Measurements from ENCODE around the gene HIC1. TPM values are rescaled to one million over a fixed set of nuclear protein-coding genes. Genes with fewer than 3 reads are reported as not detected.

HIC1 gene, protein sequence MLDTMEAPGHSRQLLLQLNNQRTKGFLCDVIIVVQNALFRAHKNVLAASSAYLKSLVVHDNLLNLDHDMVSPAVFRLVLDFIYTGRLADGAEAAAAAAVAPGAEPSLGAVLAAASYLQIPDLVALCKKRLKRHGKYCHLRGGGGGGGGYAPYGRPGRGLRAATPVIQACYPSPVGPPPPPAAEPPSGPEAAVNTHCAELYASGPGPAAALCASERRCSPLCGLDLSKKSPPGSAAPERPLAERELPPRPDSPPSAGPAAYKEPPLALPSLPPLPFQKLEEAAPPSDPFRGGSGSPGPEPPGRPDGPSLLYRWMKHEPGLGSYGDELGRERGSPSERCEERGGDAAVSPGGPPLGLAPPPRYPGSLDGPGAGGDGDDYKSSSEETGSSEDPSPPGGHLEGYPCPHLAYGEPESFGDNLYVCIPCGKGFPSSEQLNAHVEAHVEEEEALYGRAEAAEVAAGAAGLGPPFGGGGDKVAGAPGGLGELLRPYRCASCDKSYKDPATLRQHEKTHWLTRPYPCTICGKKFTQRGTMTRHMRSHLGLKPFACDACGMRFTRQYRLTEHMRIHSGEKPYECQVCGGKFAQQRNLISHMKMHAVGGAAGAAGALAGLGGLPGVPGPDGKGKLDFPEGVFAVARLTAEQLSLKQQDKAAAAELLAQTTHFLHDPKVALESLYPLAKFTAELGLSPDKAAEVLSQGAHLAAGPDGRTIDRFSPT
- 1.2 TPM for polyA plus RNA-seq (2013)

DNA sequence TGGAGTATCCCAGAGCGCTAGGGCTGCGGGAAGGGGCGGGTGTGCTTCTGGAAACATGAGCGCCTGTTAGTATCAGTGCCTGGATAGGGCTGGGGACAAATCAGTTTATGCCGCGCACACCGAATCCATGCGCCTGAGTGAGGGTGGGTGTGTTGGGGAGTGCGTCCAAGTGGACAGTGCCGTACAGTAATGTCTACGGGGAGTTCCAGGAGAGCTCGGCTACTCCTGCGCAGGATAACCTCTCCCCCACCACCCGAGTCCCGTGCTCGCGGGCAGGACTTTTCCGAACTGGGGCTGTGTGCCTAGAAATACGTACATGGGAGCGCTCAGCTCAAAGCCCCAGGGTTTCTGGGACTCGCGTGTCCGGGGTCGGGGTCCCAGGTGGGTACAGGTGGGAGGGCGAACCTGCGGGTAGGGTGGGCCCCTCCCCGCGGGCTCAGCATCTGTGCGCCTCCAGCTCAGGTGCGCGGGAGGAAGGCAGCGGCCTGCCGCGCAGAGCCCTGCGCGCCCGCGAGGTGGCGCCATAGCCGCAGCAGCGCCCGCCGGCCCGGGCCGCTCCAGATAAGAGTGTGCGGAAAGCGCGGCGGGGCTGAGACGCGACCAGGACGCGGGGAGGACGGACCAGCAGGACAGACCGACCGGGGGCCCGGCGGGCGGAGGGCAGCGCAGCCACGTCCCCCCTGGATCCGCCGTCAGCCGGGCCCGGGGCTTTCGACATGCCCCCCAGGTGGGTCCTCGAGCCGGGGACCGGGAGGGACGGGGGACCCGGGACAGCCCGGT lies at the start of gene HIC1:
HIC1 (plus strand) TSS at position 592 of the 780 bp plus-strand sequence. CDS start 1,588 bp downstream, outside the sequence.
- peak in 2 of 3 donors; percentile 71 to 74 for DNase-seq
- POLR2A ChIA-PET = no interaction called here
- Histone ChIP-seq H3K36me3 (ENCODE audit: control insufficient read depth in 4 of 4, insufficient read depth in 4 of 4, low read length in 3 of 4) (no peaks in the 10 kb centered on the region), H3K27ac (ENCODE audit: insufficient read depth in 1 of 2, low read depth in 1 of 2, low read length in 2 of 2, poor library complexity in 1 of 2, severe bottlenecking in 2 of 2) (no peak within 1 kb of the TSS), H3K4me3 (ENCODE audit: control insufficient read depth in 1 of 7, extremely low read depth in 1 of 7, insufficient read depth in 4 of 7, low read depth in 2 of 7, low read length in 6 of 7) (peak within 1 kb of the TSS; percentile 23 to 66 (median 56)), H3K4me1 (ENCODE audit: control extremely low read depth in 1 of 4, control insufficient read depth in 4 of 4, insufficient read depth in 4 of 4, low read length in 3 of 4) (peaks cover 0 to 77% (median 71%) of the 10 kb centered on the region in 4 experiments), H3K9me3 (ENCODE audit: control extremely low read depth in 1 of 5, control insufficient read depth in 4 of 5, insufficient read depth in 2 of 5, low read depth in 1 of 5, low read length in 4 of 5) (no peaks in the 10 kb centered on the region), H3K27me3 (replicated peaks in 2 of 5; ENCODE audit: control insufficient read depth in 4 of 5, insufficient read depth in 5 of 5, low read length in 4 of 5) (peaks cover 0 to 76% (median 21%) of the 10 kb centered on the region in 5 experiments)
- CTCF ChIA-PET = interaction anchor here (0.6 to 6.8 kb wide), 37 partner anchors 9 to 228 kb away, joined by 3 to 108 read pairs (median 5); no protein-coding TSS in a partner anchor
- WGBS (ENCODE audit: insufficient coverage) = under 1% methylated on average over 52 of the region's 72 CpGs

DNA sequence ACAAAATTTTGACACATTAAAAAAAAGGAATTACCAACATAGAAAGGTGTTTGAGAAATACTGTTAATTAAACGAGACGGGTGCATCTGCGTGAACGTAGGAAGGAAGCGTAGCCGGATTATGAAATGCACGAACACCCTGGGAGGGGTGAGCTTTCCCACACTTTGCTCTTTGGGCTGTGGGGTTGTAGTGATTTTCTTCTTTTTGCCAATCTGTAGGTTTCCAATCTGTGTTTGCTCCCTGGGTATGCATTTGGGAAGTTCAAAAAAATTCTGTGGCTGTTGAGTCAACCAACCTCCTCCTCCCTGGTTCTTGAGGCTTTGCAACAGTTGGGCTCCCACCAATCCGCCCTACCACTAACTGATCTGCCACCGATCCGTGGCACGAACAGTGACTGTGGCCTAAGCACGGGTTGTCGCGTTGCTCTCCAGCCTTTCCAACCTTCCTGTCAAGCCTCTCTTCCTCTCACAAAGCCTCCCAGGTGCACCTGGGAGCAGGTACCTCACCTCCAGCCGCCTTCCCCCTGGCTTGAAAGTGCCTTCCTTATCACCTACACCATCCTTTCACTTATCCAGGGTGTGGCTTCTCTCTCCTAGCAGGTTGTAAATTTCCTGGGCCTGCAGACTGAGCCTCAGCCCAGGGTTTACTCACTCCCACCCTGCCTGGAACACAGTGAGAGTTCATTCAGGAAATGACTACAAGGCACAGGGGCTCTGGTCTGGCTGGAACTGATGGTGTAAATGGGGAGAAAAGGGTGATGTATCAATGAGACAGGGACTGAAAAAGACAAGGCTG lies 46.4 kb upstream of the HIC1 start:
- ChIA-PET POLR2A (no interaction called here), CTCF (no interaction called here)
- no peak for DNase-seq
- Histone ChIP-seq H3K4me1 (ENCODE audit: control extremely low read depth in 1 of 4, control insufficient read depth in 4 of 4, insufficient read depth in 4 of 4, low read length in 3 of 4) (peaks cover 0 to 10% (median 3%) of the 10 kb centered on the region in 4 experiments), H3K27me3 (replicated peaks in 2 of 5; ENCODE audit: control insufficient read depth in 4 of 5, insufficient read depth in 5 of 5, low read length in 4 of 5) (peaks cover 0 to 3% (median 0%) of the 10 kb centered on the region in 5 experiments), H3K27ac (ENCODE audit: insufficient read depth in 1 of 2, low read depth in 1 of 2, low read length in 2 of 2, poor library complexity in 1 of 2, severe bottlenecking in 2 of 2) (no peak overlapping the region), H3K4me3 (ENCODE audit: control insufficient read depth in 1 of 7, extremely low read depth in 1 of 7, insufficient read depth in 4 of 7, low read depth in 2 of 7, low read length in 6 of 7) (no peak overlapping the region), H3K36me3 (ENCODE audit: control insufficient read depth in 4 of 4, insufficient read depth in 4 of 4, low read length in 3 of 4) (no peaks in the 10 kb centered on the region), H3K9me3 (ENCODE audit: control extremely low read depth in 1 of 5, control insufficient read depth in 4 of 5, insufficient read depth in 2 of 5, low read depth in 1 of 5, low read length in 4 of 5) (peaks cover 0 to 5% (median 0%) of the 10 kb centered on the region in 5 experiments)
- WGBS (ENCODE audit: insufficient coverage) = 87% methylated on average over 9 of the region's 15 CpGs

GRCh38 chr17:2009737-2010136 lies 45.2 kb upstream of the HIC1 start:
- DNase-seq = no peak
- CTCF ChIA-PET = interaction anchor here (0.7 to 1.8 kb wide), 3 partner anchors 12 to 30 kb away, joined by 3 read pairs; no protein-coding TSS in a partner anchor
- Histone ChIP-seq H3K36me3 (ENCODE audit: control insufficient read depth in 4 of 4, insufficient read depth in 4 of 4, low read length in 3 of 4) (no peaks in the 10 kb centered on the region), H3K4me1 (ENCODE audit: control extremely low read depth in 1 of 4, control insufficient read depth in 4 of 4, insufficient read depth in 4 of 4, low read length in 3 of 4) (peaks cover 0 to 10% (median 3%) of the 10 kb centered on the region in 4 experiments), H3K4me3 (ENCODE audit: control insufficient read depth in 1 of 7, extremely low read depth in 1 of 7, insufficient read depth in 4 of 7, low read depth in 2 of 7, low read length in 6 of 7) (no peak overlapping the region), H3K27me3 (replicated peaks in 2 of 5; ENCODE audit: control insufficient read depth in 4 of 5, insufficient read depth in 5 of 5, low read length in 4 of 5) (peaks cover 0 to 3% (median 0%) of the 10 kb centered on the region in 5 experiments), H3K27ac (ENCODE audit: insufficient read depth in 1 of 2, low read depth in 1 of 2, low read length in 2 of 2, poor library complexity in 1 of 2, severe bottlenecking in 2 of 2) (no peak overlapping the region), H3K9me3 (ENCODE audit: control extremely low read depth in 1 of 5, control insufficient read depth in 4 of 5, insufficient read depth in 2 of 5, low read depth in 1 of 5, low read length in 4 of 5) (peaks cover 0 to 5% (median 0%) of the 10 kb centered on the region in 5 experiments)
- WGBS (ENCODE audit: insufficient coverage) = 98% methylated on average over 10 of the region's 10 CpGs
- POLR2A ChIA-PET = interaction anchor here (0.6 kb wide), 1 partner anchor 46 kb away, joined by 3 read pairs; no protein-coding TSS in a partner anchor

DNA sequence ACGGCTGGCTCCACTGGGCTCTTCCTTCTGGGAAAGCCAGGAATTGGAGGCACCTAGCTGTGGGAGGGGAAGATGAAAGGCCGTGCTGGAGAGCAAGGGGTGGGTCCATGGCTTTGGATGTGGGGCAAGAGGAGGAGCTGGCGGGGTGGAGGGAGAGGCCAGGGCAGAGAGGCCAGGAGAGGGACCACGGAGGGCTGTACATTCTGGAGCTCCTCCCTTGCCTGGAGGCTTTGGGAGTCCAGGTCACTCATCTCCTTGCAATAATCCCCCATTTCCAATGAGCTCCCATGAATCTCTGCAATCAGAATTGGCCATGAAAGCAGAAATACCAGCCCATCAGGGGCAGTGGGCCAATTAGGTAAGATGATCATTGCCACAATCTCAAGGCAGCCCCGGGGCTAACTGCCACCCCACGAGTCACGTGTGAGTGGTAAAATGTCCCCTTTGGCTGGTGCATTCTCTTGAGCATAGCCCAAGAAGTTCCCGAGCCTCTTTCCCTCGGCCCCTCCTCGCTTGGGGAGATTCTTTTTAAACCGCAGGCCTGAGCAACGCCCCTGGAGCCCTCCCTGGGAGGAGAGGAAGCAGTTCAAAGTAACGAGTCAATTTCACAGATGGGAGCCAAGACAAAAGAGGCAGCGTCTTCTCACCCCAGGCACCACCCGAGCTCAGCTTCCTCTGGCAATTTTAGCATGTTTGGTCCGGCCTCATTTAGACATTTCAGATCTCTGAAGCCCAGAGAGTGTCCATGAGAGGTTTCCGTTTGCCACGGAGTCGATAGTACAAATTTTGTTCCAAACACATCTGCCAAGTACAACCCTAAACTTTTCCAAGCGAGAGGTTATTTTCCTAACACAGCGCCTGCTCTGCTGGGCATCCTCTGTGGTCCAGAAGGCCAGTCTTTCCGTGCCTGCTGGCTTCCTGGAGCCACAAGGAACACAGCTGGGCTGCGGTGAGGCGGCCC lies 43.2 kb upstream of the HIC1 start:
- CTCF ChIA-PET = no interaction called here
- peak in 2 of 3 donors; percentile 26 to 42 for DNase-seq
- POLR2A ChIA-PET = interaction anchor here (0.6 kb wide), 1 partner anchor 172 kb away, joined by 3 read pairs; no protein-coding TSS in a partner anchor
- Histone ChIP-seq H3K4me1 (ENCODE audit: control extremely low read depth in 1 of 4, control insufficient read depth in 4 of 4, insufficient read depth in 4 of 4, low read length in 3 of 4) (peaks cover 0 to 10% (median 3%) of the 10 kb centered on the region in 4 experiments), H3K27me3 (replicated peaks in 2 of 5; ENCODE audit: control insufficient read depth in 4 of 5, insufficient read depth in 5 of 5, low read length in 4 of 5) (peaks cover 0 to 3% (median 0%) of the 10 kb centered on the region in 5 experiments), H3K4me3 (ENCODE audit: control insufficient read depth in 1 of 7, extremely low read depth in 1 of 7, insufficient read depth in 4 of 7, low read depth in 2 of 7, low read length in 6 of 7) (peak overlapping the region in 2 of 7 experiments; percentile 15 to 27), H3K36me3 (ENCODE audit: control insufficient read depth in 4 of 4, insufficient read depth in 4 of 4, low read length in 3 of 4) (no peaks in the 10 kb centered on the region), H3K9me3 (ENCODE audit: control extremely low read depth in 1 of 5, control insufficient read depth in 4 of 5, insufficient read depth in 2 of 5, low read depth in 1 of 5, low read length in 4 of 5) (peaks cover 0 to 5% (median 0%) of the 10 kb centered on the region in 5 experiments), H3K27ac (ENCODE audit: insufficient read depth in 1 of 2, low read depth in 1 of 2, low read length in 2 of 2, poor library complexity in 1 of 2, severe bottlenecking in 2 of 2) (no peak overlapping the region)
- 61% methylated on average over 23 of the region's 24 CpGs for WGBS (ENCODE audit: insufficient coverage)

DNA sequence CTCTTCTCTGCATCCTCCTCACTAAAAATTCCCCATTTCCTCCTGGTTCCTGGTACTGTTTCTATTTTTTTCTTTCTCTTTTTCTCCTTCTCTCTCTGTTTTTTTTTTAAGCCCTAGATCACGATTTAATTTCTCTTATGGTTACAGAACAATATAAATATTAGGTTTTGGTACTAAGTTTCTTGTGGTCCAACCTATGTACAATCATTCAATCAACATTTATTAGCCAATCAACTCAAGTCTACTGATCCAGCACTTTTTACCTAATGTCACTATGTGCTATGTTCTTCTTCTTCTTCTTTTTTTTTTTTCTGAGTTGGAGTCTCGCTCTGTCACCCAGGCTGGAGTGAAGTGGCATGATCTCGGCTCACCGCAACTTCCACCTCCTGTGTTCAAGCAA lies 42.4 kb upstream of the HIC1 start:
- H3K36me3 ChIP-seq (ENCODE audit: control insufficient read depth in 4 of 4, insufficient read depth in 4 of 4, low read length in 3 of 4) = no peaks in the 10 kb centered on the region
- CTCF ChIA-PET = no interaction called here
- no peak overlapping the region for H3K4me3 ChIP-seq (ENCODE audit: control insufficient read depth in 1 of 7, extremely low read depth in 1 of 7, insufficient read depth in 4 of 7, low read depth in 2 of 7, low read length in 6 of 7)
- POLR2A ChIA-PET = no interaction called here
- no peak overlapping the region for H3K27ac ChIP-seq (ENCODE audit: insufficient read depth in 1 of 2, low read depth in 1 of 2, low read length in 2 of 2, poor library complexity in 1 of 2, severe bottlenecking in 2 of 2)
- WGBS (ENCODE audit: insufficient coverage) = 100% methylated on average over 3 of the region's 4 CpGs
- H3K27me3 ChIP-seq (replicated peaks in 2 of 5; ENCODE audit: control insufficient read depth in 4 of 5, insufficient read depth in 5 of 5, low read length in 4 of 5) = peaks cover 0 to 3% (median 0%) of the 10 kb centered on the region in 5 experiments
- H3K4me1 ChIP-seq (ENCODE audit: control extremely low read depth in 1 of 4, control insufficient read depth in 4 of 4, insufficient read depth in 4 of 4, low read length in 3 of 4) = peaks cover 0 to 10% (median 3%) of the 10 kb centered on the region in 4 experiments
- peaks cover 0 to 5% (median 0%) of the 10 kb centered on the region in 5 experiments for H3K9me3 ChIP-seq (ENCODE audit: control extremely low read depth in 1 of 5, control insufficient read depth in 4 of 5, insufficient read depth in 2 of 5, low read depth in 1 of 5, low read length in 4 of 5)
- DNase-seq = no peak
